HG03060 (cell line): ENCODE measurements around the gene PPIA.

Experiments used
- ATAC-seq: cut with Tn5 transposase; IDR thresholded peaks from one replicate; pipeline ENCODE4 v1.9.1; 2021; ENCODE audit warnings: low read depth, moderate number of reproducible peaks; ENCODE audit not compliant: unreplicated experiment

Gene PPIA

GRCh38 chr7:44796504-44797328, at the start of gene PPIA:
Gene PPIA, plus strand, starts transcription at chr7:44796681. Its CDS starts 44 bp downstream, at chr7:44796725.
- peak; percentile 73 for ATAC-seq

DNA sequence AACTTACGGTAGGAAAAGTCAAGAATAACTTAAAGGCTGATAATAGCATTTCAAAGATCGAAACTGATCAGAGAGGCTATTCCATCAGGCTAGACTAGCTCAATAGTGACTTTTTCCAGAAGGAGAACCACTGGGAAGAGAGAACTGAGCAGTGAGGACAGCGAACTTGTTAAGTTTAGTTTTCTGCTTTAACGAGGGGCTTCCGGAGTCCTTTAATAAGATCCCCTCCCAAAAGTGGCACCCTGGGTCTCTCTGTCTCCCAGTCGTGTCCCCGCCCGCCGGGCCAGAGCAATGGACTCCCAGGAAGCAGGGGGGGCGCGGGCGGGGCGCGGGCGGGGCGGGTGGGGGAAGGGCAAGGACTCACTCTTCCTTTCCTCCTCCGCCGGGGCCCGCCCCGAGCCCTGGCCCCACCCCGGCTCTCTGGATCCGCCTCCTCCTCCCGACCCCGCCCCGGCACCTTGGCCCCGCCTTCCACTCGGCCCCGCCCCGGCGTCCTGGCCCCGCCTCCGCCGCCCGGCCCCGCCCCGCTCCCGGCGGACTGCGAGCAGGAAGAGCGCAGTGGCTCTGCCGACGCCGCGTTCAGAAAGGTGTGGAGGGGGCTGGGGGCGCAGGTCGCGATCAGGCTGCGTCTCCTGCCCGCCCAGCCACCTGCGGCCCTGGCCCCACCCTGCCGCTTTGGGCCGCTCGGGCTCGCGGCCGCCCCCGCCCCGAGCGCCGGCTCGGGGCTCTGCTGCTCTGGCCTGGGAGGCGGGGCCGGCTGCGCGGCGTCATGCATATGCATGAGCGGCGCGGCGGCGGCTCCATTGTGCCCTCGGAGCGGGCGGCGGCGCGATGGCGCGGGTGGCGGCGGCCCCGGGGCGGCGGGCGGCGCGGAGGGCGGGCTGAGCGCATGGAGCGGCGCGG, 48.2 kb upstream of the PPIA start, which contains the start of gene ZMIZ2:
Gene ZMIZ2, plus strand, starts transcription at position 803 of the 903 bp plus-strand sequence. CDS start 7,403 bp downstream, outside the sequence.
- ATAC-seq: no peak

- ATAC-seq: no peak
Observed at GRCh38 chr7:44748948-44749731, 47.3 kb upstream of the PPIA start.

- no peak for ATAC-seq
Observed at GRCh38 chr7:44749992-44750391, 46.5 kb upstream of the PPIA start.

GRCh38 chr7:44750424-44750823, 46.1 kb upstream of the PPIA start:
- ATAC-seq: no peak

- peak; percentile 79 for ATAC-seq
Observed at GRCh38 chr7:44750921-44751571, 45.4 kb upstream of the PPIA start.

GRCh38 chr7:44752822-44753221, 43.7 kb upstream of the PPIA start:
- ATAC-seq: no peak

DNA sequence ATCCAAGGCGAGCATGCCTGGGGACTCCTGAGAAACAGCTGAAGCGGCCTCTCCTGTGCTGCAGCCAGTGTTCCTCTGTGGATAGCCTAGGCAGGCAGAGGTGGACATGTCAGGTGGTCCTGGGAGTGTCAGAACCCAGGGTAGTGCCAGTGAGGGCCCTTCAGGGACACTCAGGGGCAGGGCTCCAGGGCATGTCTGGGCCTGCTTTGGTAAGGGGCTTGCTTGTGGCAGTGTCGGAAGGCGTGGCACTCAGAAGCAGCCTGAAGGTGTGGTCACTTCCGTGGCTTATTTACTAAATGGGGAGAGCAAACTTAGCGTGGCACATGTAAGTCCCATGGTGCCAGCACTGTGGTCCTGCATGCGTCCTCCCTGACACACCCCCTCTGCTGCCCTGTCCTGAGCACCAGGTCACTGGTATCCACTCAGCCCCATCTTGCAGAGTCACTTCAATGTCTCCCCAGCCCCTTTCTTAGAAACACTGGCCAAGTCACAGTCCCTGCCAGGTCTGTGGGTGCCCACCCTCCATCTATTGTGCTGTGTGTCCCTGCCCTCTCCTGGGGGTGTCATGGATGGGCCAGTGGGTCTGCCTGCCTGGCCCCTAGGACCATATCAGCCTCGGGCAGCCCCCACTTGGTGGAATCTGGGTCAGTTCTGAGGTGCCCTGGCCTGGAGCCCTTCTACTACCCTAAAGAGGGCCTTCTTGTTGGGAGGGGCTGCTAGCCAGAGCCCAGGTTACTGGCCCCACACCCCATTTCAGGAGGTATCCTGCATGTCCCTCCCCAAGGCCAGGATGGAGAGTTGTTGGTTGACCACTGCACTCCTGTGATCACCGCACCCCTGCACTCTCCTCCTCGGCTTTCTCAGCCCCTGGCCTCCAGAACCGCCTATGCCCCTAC, 41.4 kb upstream of the PPIA start:
- no peak for ATAC-seq

DNA sequence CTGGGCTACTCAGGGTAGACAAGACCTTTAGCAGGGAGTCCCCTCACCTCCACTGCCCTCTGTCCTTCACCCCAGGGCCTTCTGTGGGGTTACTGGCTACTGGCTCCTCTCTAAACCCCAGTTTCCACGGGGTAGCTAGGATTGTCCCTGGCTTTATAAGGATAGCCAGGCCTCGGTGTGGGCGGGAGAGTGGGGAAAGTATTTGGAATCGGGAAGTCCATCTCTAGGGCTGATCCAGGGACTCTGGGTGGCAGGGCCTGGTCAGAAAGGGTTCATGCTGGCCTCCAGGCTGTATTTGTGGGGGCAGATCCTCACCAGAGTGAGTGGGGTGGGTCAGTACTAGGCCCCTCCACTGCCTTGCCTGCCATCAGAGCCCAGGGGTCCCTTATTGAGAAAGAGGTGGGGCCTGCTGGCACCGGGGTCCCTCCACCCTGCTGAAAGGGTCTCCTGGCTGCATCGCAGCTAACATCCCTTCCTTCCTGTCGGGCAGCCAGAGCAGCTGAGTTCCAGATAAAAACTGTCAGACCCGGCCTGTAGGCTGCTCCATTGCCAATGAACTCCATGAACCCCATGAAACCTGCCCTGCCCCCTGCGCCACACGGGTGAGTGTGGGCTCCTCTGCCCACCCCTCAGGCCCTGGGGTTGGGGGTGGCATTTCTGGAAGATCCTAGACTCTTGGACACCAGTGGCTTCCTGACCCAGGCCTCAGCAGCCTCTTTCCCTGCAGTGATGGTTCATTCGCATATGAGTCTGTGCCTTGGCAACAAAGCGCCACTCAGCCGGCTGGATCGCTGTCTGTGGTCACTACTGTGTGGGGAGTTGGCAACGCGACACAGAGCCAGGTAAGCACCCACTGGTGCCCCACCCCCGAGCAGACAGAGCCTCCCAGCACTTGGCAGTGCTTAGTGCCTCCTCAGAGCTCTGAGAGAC, 40.5 kb upstream of the PPIA start:
- no peak for ATAC-seq

- no peak for ATAC-seq
Observed at GRCh38 chr7:44756904-44757303, 39.6 kb upstream of the PPIA start.

DNA sequence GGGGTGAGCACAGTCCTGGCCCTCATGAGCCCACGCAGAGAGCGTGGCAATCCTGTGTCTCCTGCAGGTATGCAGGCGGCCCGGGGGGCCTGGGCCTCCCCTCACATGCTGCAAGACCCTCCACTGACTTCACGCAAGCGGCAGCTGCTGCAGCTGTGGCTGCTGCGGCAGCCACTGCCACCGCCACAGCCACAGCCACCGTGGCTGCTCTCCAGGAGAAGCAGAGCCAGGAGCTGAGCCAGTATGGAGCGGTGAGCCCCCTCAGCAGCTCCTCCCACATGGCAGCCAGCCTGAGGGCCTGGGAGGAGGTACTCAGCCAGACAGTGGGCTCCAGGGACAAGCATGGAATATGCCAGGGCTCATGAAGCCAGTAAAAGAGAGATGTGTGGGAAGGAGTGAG, 39.2 kb upstream of the PPIA start:
- ATAC-seq: no peak

- ATAC-seq: no peak
Observed at GRCh38 chr7:44757739-44758138, 38.7 kb upstream of the PPIA start.

GRCh38 chr7:44759246-44759645, 37.2 kb upstream of the PPIA start:
- no peak for ATAC-seq

DNA sequence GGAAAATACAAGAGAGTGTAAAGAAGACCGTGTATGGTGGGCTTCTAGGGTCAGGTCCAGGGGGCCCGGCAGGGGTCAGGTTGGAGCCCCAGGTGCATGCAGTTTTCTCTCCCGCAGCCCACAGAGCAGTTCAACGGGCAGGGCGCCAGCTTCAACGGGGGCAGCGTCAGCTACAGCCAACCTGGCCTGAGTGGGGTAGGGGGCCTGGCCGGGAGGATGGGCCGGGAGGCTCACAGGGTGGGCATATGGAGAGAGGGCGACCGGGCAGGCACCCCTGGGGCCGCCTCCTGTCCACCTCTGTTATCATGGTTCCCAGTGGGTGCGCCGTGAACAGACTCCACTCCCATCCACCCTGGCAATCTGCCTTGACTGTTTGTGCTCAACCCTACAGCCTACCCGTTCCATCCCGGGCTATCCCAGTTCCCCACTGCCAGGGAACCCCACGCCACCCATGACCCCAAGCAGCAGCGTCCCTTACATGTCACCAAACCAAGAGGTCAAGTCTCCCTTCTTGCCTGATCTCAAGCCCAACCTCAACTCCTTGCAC, 36.4 kb upstream of the PPIA start:
- no peak for ATAC-seq

GRCh38 chr7:44761207-44762161, 35.0 kb upstream of the PPIA start:
- no peak for ATAC-seq

DNA sequence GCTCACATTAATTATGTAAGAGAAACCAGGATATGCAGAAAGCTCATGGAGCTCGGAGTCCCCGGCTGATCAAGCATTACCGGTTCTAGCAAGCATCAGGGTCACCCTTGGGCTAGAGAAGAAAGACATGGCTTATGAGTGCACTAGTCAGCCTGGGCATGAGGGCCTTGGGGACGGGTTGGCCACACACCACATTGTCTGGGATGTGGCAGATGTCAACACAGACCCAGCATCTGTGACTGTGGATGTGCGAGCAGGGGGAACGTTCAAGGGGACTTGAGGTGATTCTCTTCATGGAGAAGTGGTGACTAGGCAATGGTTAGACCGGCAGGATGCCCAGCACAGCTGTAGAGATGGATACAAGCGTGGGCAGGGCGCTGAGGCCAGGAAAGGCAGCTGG, 34.2 kb upstream of the PPIA start:
- ATAC-seq: no peak
